Measurements from ENCODE around the gene ACAP3.

The ACAP3 gene

GRCh38 chr1:1275836-1276235, 31.9 kb downstream of the ACAP3 start:
- TF ChIP-seq ARNTL (CRISPR knock-in tag; IDR thresholded peaks at IDR 0.05; ENCODE audit: borderline replicate concordance, low read depth) (no peak), TCF4 (CRISPR knock-in tag; IDR thresholded peaks at IDR 0.05; ENCODE audit: borderline replicate concordance) (no peak), ZNF565 (CRISPR knock-in tag; conservative IDR thresholded peaks at IDR 0.05; ENCODE audit: low read depth) (no peak), TOX (CRISPR knock-in tag; IDR thresholded peaks at IDR 0.05; ENCODE audit: borderline replicate concordance) (no peak), CSRNP3 (CRISPR knock-in tag; IDR thresholded peaks at IDR 0.05) (no peak), ZFP30 (CRISPR knock-in tag; IDR thresholded peaks at IDR 0.05) (no peak), PPARA (CRISPR knock-in tag; IDR thresholded peaks at IDR 0.05; ENCODE audit: borderline replicate concordance) (no peak), ISL1 (CRISPR knock-in tag; IDR thresholded peaks at IDR 0.05) (no peak)
- TF ChIP-seq, protein P1, sequence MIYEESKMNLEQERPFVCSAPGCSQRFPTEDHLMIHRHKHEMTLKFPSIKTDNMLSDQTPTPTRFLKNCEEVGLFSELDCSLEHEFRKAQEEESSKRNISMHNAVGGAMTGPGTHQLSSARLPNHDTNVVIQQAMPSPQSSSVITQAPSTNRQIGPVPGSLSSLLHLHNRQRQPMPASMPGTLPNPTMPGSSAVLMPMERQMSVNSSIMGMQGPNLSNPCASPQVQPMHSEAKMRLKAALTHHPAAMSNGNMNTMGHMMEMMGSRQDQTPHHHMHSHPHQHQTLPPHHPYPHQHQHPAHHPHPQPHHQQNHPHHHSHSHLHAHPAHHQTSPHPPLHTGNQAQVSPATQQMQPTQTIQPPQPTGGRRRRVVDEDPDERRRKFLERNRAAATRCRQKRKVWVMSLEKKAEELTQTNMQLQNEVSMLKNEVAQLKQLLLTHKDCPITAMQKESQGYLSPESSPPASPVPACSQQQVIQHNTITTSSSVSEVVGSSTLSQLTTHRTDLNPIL (CRISPR knock-in tag; IDR thresholded peaks at IDR 0.05; ENCODE audit: low read depth) = no peak
- TF ChIP-seq, protein P2, sequence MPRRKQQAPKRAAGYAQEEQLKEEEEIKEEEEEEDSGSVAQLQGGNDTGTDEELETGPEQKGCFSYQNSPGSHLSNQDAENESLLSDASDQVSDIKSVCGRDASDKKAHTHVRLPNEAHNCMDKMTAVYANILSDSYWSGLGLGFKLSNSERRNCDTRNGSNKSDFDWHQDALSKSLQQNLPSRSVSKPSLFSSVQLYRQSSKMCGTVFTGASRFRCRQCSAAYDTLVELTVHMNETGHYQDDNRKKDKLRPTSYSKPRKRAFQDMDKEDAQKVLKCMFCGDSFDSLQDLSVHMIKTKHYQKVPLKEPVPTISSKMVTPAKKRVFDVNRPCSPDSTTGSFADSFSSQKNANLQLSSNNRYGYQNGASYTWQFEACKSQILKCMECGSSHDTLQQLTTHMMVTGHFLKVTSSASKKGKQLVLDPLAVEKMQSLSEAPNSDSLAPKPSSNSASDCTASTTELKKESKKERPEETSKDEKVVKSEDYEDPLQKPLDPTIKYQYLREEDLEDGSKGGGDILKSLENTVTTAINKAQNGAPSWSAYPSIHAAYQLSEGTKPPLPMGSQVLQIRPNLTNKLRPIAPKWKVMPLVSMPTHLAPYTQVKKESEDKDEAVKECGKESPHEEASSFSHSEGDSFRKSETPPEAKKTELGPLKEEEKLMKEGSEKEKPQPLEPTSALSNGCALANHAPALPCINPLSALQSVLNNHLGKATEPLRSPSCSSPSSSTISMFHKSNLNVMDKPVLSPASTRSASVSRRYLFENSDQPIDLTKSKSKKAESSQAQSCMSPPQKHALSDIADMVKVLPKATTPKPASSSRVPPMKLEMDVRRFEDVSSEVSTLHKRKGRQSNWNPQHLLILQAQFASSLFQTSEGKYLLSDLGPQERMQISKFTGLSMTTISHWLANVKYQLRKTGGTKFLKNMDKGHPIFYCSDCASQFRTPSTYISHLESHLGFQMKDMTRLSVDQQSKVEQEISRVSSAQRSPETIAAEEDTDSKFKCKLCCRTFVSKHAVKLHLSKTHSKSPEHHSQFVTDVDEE (CRISPR knock-in tag; IDR thresholded peaks at IDR 0.05) = no peak
- no peak for ATAC-seq

- no peak for TF ChIP-seq TCF4 (CRISPR knock-in tag; IDR thresholded peaks at IDR 0.05; ENCODE audit: borderline replicate concordance)
- no peak for TF ChIP-seq TOX (CRISPR knock-in tag; IDR thresholded peaks at IDR 0.05; ENCODE audit: borderline replicate concordance)
- no peak for TF ChIP-seq ZFP3 (CRISPR knock-in tag; IDR thresholded peaks at IDR 0.05)
- TF ChIP-seq ZC3H10 (CRISPR knock-in tag; IDR thresholded peaks at IDR 0.05) = no peak
- TF ChIP-seq ZNF8 (CRISPR knock-in tag; IDR thresholded peaks at IDR 0.05) = no peak
- TF ChIP-seq OSR1 (CRISPR knock-in tag; IDR thresholded peaks at IDR 0.05) = no peak
- no peak for TF ChIP-seq RARB (CRISPR knock-in tag; IDR thresholded peaks at IDR 0.05)
- TF ChIP-seq, protein P1 (CRISPR knock-in tag; IDR thresholded peaks at IDR 0.05; ENCODE audit: low read depth) = no peak
- TF ChIP-seq, protein P2 (CRISPR knock-in tag; IDR thresholded peaks at IDR 0.05) = no peak
- no peak for TF ChIP-seq SNAI2 (CRISPR knock-in tag; IDR thresholded peaks at IDR 0.05)
- TF ChIP-seq ZNF565 (CRISPR knock-in tag; conservative IDR thresholded peaks at IDR 0.05; ENCODE audit: low read depth) = no peak
- no peak for TF ChIP-seq BACH2 (CRISPR knock-in tag; IDR thresholded peaks at IDR 0.05; ENCODE audit: borderline replicate concordance)
- ATAC-seq = no peak
These were observed 32.7 kb downstream of the ACAP3 start for GRCh38 chr1:1274931-1275431.

- ATAC-seq = peak; percentile 53
- TF ChIP-seq TCF4 (CRISPR knock-in tag; IDR thresholded peaks at IDR 0.05; ENCODE audit: borderline replicate concordance) (no peak), ZFP30 (CRISPR knock-in tag; IDR thresholded peaks at IDR 0.05) (no peak), ZC3H10 (CRISPR knock-in tag; IDR thresholded peaks at IDR 0.05) (no peak), ZNF70 (CRISPR knock-in tag; IDR thresholded peaks at IDR 0.05) (no peak)
These were observed 33.3 kb downstream of the ACAP3 start for GRCh38 chr1:1274299-1274930.
